GM19324 (cell line): ENCODE data around the gene WNT8A.

ENCODE experiments used
- ATAC-seq: cut with Tn5 transposase; IDR thresholded peaks from one replicate; pipeline ENCODE4 v1.9.1; 2021; ENCODE audit warnings: mild to moderate bottlenecking, moderate library complexity; ENCODE audit not compliant: unreplicated experiment, low FRiP score

The WNT8A gene

DNA sequence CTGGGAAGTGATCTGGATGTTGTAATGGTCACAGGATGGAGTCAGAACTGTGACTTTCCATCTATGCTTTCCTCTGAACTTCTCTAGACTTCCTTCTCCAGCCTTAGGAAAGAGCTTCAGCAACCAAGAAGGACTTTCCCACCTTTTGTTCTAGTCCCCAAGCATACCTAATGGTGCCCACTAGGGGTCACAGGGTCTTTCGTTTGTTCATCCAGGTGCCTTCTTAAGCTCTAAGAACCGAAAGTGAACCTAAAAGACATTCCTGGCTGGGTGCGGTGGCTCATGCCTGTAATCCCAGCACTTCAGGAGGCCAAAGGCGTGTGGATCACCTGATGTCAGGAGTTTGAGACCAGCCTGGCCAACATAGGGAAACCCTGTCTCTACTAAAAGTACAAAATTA is 1.8 kb upstream of the WNT8A start:
- no peak for ATAC-seq

GRCh38 chr5:138091685-138092084 is 7.9 kb downstream of the WNT8A start:
- no peak for ATAC-seq

DNA sequence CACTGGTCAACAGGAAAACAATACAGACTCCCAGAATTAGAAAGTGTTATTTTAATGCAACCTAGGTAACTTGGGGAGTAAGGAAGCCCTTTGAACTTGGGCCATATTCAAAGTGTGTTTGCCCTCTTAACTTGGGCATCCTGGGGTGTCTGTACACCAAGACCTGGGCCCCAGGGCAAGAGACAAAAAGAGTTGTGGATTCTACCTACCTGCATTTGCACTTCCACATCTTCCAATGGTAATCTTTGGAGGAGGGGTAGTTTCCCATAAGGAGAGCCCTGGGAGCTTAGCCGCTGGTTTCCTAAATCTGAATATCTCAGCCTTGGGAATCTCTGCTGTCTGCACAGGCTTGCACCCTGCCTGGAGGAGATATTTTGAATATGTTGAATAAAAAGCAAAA is 8.5 kb downstream of the WNT8A start:
- ATAC-seq: no peak

DNA sequence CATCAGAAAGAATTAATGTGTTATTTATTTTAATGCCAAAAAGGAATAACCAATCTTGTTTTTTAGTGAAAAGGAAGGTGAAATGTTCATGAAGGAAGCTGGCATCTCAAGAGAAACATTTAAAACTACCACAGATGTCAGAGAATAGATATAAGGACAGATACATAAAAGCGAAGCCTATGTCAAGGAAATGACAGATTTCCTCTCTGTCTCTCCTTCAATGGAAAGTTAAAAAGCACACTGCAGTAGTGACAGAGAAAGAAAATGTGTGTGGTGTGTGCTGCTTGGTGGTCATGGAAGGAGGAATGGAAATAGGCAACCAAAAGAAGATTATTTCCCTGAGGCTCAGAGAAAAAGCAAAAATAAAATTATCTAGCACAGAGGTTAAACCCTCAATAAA is 9.2 kb downstream of the WNT8A start:
- ATAC-seq: no peak

DNA sequence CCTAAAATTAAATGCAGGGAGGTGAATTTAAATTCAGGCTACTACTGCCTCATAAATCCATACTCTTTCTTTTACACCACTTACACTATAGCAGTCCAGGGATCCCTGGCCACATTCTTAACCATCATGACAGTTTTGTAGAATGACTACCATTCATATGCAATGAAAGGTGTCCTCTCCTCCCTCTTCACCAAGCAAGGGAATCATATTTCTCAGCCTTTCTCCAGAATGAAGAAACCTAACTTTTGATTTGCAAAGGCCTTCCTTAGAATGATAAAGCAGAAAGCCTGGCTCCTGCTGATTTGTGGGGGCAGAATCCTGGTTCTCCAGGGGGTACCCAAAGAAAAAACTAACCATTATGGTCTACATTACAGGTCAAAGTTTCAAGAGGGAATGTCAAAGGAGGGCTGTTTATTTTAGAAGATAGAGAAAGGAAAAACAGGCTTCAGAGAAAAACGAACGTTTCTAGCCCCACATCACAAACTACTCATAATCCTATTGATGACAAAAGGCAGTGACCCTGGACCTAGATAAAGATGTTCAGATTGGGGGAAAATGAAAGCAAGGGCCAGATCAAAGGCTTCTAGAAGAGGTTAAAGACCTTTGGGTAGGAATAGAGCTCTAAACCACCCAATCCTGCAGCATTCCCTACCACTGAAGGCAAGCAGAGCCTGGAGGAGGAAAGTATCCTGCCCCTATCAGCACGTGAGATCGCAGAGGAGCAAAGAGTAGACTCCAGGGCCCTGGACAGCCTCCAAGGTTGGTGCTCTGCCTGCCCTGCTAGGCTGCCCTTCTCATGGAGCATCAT is 11.5 kb downstream of the WNT8A start:
- ATAC-seq: no peak

GRCh38 chr5:138096363-138096762 is 12.5 kb downstream of the WNT8A start:
- ATAC-seq: no peak

- no peak for ATAC-seq
Observed at GRCh38 chr5:138096997-138097828, 13.4 kb downstream of the WNT8A start.

- ATAC-seq: no peak
Observed at GRCh38 chr5:138102454-138103318, 18.9 kb downstream of the WNT8A start.

- ATAC-seq: no peak
Observed at GRCh38 chr5:138103319-138103637, 19.4 kb downstream of the WNT8A start.

GRCh38 chr5:138105709-138106108 is 21.9 kb downstream of the WNT8A start:
- ATAC-seq: no peak

- ATAC-seq: no peak
Observed at GRCh38 chr5:138107213-138107612, 23.4 kb downstream of the WNT8A start.

DNA sequence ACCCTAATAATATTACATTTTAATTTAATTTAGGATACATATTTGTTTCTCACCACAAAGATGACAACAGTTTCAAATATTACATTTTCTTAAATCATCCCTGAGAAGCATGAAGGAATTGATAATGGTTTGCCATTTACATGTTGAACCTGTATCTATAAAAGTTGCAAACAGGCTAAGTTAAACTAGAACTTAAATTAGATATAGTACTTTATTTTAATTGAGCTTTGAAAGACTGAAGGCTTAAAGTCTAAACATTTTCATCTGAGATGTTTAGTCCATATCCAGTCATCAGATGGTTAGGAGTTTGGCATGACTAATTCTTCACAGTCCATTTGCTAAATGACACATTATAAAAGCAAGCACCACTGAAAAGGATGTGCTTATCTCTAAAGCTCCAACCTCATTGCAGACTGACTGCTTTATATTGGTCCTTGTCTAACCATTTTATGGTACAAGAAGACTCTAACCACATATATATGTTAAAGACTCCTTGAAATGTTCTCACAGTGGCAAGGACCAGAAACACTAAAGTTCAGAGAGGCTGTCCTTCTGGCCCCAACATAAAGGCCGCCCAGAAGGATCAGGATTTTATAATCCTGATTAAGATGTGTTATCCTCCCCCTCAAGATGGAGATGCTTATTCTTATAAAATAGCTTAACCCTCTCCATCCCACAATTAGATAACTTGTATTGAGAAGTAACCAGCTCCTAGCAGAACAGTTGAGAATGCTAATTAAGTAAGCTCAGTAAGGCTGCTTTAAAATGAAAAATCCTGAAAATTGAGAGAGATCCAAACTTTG is 25.8 kb downstream of the WNT8A start:
- no peak for ATAC-seq

- ATAC-seq: no peak
Observed at GRCh38 chr5:138110266-138110963, 26.6 kb downstream of the WNT8A start.

- no peak for ATAC-seq
Observed at GRCh38 chr5:138111181-138111580, 27.3 kb downstream of the WNT8A start.

- no peak for ATAC-seq
Observed at GRCh38 chr5:138111937-138112336, 28.1 kb downstream of the WNT8A start.

DNA sequence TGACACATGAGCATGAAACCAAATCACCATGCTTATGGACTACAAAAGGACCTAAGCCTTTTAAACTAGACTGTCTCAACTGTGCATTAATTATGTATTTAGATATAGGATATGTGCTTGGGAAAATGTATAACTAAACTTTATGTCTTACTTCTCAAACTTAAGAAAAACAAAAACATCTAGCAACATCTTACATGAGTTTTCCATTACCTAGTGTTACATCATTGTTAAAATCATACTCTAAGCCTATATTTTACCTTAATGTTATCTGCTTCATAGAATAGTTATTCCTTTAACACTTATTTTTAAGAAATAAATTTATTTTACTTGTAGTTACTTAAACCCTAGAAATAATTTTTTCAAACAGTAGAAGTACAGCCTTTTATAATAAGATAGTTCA is 31.4 kb downstream of the WNT8A start:
- ATAC-seq: no peak

DNA sequence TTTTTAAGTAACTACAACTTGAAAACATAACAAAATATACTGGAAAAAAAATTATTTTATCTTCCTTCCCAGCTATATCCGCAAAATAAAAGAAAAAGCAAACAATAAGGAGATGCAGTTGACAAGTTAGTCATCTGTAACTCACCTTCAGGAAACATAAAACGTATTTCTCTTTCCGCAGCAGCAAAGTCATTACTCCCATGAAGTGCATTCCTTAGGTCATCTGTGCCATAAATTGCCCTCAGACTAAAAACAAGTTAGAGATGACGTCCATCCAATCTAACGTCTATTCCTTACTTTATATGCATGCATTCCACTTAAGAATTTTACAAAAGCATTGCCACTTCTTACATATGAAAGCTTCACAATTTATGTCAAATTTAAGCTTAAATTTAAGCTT is 44.5 kb downstream of the WNT8A start:
- ATAC-seq: no peak

- ATAC-seq: no peak
Observed at GRCh38 chr5:138129347-138129746, 45.5 kb downstream of the WNT8A start.

DNA sequence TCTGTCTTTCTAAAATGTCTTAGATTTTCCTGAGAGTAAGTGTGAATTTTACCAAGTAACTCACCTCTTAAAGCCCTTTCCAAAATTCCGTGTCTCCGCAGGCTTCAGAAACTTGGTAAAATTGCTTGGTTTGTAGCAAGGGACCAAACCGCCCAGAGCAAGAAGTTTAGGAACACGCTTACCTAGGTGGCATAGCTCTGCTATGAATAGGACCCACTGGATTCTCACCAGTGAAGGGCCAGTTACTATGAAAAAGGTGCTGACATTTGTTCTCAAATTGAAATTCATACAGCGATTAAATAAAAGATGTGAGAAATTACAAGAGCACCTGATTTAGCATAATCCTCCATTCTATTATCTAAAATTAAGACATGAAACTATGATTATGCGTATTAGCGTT is 48.7 kb downstream of the WNT8A start:
- no peak for ATAC-seq
